T follicular helper cell (primary cell): ENCODE measurements around the gene MDM4.
"Not testable (repeated sequence)": the region's sequence is repeated elsewhere in the genome, so short reads cannot be mapped to it uniquely, and the experiment has no call there.

Experiments used
- DNase-seq: peaks from one replicate; pipeline ENCODE4 v3.0.0-alpha.2; 2020; ENCODE audit warnings: low read depth

The MDM4 gene

DNA sequence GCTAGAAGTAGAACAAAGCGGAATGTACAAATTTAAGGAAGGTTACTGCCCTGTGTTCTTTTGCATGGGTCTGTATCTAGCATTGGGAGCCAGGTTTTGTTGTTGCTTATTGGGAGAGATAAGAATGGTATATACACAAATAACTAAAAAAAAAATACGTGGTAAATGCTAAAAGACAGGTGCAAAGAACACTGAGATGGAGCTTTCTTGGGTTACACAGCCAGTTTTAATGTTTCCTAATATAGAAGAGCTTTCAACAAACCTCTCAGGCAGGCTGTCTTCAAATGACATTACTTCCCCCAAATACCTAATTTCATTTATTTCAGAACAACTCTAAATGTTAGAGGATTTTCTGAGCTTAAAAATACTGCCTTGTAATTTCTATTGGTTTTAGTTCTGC, 1.4 kb upstream of the MDM4 start:
- DNase-seq, result no peak

DNA sequence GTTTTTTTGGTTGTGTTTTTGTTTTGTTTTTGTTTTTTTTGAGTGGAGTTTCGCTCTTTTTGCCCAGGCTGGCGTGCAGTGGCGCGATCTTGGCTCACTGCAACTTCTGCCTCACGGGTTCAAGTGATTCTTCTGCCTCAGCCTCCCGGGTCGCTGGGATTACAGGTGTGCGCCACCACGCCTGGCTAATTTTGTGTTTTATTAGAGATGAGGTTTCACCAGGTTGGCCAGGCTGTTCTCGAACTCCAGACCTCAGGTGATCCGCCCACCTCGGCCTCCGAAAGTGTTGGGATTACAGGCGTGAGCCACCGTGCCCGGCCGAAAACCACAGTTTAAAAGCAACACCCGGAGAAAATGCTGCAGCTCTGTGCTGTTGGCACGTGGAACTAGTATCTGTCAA, 1.2 kb downstream of the MDM4 start:
- DNase-seq, result not testable (repeated sequence)

DNA sequence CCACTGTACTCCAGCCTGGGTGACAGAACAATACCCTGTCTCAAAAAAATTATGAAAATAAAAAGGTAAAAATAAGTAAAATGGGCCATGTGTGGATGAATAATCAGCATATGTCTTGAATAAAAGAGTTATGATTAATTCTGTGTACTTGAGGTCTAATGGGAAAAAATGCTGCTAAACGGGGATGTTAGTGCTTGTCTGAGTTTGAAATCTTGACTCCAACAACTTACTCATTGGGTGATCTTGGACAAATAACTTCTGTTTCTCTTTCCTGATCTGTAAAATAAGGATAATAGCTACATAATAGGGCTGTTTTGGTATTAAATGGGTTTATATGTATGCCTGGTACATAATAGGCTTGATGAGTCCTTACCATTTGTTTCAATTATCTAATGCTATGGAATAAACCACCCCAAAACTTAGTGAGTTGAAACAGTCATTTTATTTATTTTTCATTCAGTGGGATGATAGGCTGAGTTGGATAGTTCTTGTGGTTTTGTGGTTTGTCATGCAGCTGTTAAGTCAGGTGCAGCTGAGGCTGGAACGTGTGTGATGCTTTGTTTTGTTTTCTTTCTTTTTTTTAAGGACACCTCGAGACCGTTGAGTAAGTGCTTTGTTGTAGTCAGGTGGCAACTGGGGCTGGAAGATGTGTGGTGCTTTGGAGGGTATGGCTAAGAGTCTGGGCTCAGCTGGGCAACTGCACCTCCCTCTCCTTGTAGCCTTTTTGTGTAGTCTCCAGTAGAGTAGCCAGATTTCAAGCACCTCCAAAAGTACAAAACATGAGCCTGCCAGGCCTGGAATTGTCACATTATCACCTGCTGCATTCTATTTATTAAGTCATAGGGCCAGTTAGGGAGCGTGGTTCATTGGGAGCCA, 4.9 kb downstream of the MDM4 start:
- peak; percentile 58 for DNase-seq

DNA sequence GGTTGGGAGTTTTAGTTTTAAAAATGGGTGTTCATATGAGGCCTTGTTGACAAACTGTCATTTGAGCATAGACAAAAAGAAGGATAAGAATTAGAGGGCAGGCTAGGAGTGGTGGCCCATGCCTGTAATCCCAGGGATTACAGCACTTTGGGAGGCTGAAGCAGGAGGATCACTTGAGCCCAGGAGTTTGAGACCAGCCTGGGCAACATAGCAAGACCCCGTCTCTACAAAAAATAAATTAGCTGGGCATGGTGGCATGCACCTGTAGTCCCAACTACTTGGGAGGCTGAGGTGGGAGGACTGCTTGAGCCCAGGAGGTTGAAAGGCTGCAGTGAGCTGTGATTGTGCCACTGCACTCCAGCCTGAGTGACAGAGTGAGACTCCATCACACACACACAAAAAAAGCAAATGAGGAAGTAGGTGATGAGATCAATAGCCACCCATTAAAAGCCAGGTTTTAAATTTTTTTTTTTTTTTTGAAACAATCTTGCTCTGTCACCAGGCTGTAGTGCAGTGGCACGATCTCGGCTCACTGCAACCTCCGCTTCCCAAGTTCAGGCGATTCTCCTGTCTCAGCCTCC, 5.8 kb downstream of the MDM4 start:
- DNase-seq, result not testable (repeated sequence)

DNA sequence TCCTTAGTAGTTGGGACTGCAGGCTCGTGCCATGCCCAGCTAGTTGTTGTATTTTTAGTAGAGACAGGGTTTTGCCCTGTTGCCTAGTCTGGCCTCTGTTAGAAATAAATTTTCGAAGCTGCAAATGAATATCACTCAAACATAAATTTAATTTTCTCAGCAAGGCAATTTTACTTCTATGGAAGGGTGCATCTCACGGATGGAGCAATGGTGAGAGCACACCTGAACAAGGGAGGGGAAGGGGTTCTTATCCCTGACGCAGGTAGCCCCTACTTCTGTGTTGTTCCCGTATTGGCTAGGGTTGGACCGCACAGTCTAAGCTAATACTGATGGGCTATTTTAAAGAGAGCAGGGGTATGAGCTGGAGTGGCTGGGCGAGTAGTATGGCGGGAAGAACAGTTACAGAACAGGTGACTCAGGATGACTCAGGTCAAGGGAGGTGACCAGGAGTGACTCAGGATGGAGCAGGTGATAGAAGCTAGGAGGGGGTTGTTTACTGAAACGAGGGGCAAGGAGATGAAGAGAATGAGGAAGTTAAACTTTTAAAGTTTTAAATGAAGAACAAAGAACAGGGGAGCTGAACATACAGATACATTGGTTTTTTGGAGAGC, 7.5 kb downstream of the MDM4 start:
- no peak for DNase-seq

DNA sequence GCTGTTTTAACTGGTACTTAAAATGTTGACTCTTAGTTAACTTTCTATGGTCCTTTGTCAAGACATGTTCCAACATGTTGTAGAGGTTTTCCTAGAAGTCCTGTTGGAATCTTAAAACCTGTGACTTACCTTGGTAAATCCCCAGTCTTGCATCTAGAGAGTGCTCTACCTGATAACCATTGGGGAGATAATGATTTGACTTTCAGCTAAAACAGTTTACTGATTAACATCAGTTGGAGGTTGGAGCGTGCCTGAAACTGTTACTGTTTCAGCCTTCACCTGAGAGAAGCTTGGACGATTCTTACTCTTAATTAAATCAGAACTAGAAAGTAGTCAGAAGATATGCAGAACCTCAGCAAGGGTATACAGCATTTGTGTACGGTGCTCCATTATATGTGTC, 8.8 kb downstream of the MDM4 start:
- DNase-seq, result no peak

DNA sequence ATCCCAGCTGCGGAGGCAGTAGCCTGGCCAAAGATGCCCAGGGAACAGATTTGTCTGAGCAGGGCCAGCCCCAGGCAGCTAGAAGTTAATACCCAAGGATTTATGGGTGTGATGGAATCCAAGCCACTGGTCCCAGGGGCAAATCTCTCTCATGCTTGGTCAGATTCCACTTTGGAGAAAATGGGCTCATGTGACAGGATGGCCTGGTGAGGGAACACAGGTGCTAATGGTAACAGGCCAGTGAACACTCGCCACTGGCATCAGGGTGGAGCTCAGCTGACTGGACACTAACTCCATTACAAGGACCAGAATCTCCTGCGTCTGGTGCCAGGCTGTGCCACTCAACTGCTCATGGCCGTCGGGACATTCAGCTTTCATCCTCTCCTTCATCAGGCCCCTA, 12.0 kb downstream of the MDM4 start:
- DNase-seq, result no peak

DNA sequence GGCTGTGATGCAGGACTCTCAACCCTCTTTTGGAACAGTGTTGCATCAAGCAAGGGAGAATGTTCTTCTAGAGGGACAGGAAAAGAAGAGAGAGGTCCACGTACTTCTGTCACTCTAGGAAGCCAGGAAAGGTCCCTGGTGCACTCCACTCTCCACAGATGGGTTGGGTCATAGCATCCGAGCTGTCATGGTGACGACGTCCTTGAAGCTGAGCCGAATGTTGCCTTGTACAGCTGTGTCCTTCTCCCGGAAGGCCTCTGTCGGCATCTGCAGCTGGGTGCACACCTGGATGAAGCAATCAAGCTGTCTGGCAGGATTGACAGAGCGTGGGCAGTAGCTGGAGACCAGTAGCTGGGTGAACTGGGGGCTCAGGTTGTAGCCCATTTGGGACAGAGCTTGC, 12.5 kb downstream of the MDM4 start:
- DNase-seq, result no peak

DNA sequence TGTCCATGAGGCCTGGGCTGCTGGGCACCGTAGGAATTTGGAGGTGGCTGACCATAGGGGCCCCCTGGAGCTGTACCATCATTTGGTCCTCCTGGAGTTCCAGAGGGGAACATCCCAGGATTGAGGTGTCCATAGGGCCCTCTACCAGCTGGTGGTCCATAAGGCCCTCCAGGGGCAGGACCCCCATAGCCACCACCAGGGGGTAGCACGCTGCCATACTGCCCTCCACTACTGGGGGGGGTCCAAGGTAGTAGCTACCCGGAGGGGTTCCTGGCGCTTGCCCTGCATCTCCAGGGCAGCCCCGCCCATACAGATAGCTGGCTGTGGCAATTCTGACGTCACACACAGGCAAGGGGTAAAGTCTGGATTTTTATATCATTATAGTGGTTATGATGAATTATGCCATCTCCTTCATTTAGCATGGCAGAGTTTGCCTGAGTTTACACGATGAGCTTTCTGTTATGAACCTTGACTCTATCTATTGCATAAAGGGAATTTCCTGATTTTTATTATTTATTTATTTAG, 13.2 kb downstream of the MDM4 start:
- DNase-seq, result no peak

DNA sequence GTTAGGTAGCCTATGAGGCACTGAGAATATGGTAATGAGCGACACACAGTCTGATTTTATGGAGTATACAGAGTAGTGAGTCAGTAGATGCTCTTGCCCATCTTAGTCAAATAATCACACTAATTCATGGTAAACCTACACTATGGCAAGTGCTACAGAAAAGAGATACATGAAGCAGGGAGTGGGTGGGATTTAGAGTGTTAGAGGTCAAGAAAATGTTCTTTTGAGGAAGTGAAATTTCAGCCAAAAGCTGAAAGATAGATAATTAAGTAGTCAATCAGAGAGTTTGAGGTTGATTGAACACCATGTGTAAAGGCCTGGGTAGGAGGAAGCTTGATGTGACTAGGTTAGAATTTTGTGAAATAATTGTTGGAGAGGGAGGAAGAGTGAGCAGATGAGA, 14.7 kb downstream of the MDM4 start:
- DNase-seq, result no peak

DNA sequence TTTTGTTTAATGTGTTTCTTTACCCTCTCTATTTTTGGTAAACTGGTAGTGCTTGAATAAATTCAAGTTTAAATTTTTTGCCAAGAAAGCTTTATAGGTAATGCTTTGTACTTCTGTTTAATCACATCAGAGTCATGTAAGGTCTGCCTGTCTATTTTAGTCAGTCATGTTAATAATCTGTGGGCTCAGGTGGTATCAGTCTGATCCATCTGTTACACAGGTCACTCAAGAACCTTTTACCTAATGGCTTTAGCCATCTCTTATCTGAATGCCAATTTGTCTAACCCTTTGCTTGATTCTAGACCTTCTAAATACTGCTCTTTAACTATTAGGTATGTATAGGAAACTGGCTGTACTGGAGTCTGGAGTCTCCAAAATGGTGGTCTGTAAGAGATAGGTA, 16.6 kb downstream of the MDM4 start:
- DNase-seq, result no peak

DNA sequence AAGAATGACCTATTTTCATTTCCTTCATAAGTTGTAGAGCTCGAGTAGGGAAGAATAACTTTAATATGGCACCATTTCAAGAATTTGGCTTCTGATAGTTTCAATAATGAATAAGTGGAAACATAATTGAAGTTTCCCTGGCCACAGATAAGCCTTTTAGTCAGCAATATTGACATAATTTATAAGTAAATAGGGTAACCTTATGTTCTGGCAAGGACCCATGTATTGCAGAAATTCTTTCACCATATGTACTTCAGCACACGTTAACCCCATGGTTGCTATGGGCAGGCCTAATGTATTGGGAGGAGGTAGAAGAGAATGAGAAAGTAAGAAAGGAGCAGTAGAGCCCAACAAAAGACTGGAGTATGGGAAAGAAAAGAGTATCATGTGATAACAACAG, 25.4 kb downstream of the MDM4 start:
- no peak for DNase-seq

DNA sequence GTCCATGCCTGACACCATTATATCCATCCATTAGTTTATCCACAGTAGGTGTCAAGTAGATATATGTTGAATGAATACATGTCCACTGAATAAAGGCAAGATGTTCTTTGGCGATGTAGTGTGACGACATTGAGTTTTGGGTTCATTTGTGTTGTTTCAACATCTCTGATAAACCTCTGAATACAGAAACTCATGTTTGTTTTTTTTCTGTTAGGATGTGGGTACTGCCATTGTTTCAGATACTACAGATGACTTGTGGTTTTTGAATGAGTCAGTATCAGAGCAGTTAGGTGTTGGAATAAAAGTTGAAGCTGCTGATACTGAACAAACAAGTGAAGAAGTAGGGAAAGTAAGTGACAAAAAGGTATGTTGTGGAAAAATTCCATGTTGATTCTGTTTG, 28.1 kb downstream of the MDM4 start:
- DNase-seq, result no peak

DNA sequence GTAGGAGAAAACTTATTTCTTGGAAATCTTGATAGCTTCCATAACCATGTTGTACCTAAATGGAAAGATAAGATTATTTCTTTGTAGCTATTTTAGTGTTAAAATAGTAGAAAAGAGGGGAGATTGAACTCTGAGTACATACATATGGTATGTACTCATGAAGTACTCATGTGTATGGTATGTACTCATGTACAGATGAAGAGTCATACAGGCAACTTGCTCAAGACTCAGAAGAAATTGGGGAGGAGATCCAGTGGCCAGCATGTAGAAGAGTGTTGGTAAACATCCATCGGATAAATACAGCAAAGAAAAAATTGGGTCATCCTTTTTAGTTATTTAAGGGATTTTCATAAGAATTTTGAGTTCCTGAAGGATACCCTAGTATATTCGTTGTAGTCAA, 29.0 kb downstream of the MDM4 start:
- DNase-seq, result no peak

DNA sequence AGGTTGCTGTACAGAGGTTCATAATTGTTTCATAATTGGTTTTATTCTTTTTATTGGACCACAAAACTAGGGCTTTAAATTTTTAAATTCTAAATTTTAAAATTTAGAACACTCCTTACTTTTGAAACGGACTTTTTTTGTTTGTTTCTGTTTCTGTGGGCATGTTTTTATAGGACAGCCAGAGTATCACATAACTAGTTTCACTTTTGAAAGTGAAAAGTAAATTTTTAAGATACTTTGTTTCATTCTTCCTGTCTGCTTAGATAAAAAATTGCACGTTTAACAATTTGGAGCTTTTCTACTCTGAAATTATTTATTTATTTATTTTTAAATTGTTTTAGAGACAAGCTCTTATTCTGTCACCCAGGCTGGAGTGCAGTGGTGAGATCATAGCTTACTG, 29.7 kb downstream of the MDM4 start:
- DNase-seq, result no peak

DNA sequence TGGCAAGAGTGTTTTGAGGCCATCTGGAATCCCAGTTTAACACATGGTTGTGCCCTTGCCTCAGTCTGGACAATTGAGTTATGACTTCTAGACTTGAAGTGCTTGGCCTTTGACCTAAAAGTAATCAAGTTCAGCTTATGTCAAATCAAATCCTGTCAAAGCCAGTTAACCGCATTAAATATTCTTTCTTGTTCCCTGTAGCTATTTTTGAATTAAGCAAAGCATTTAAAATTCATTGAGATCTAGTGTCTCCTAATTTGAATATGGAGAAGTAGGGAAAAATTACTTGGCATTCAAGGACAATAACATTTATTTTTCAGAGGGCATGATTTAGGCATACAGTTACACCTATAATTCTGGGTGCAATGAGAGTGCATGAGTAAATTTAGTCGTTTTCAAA, 32.1 kb downstream of the MDM4 start:
- no peak for DNase-seq

DNA sequence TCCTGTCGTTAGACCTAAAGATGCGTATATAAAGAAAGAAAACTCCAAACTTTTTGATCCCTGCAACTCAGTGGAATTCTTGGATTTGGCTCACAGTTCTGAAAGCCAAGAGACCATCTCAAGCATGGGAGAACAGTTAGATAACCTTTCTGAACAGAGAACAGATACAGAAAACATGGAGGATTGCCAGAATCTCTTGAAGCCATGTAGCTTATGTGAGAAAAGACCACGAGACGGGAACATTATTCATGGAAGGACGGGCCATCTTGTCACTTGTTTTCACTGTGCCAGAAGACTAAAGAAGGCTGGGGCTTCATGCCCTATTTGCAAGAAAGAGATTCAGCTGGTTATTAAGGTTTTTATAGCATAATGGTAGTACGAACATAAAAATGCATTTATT, 33.1 kb downstream of the MDM4 start:
- DNase-seq, result no peak

DNA sequence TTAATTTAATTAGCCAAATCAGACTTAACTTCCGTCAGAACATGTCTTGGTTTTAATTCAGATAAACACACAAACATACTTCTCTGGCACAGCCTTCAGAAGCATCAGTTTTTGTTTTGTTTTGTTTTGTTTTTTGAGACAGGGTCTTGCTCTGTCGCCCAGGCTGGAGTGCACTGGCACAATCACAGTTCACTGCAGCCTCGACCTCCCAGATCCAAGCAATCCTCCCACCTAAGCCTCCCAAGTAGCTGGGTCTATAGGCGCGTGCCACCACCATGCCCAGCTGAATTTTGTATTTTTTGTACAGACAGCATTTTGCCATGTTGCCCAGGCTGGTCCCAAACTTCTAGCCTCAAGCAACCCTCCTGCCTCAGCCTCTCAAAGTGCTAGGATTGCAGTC, 34.7 kb downstream of the MDM4 start:
- no peak for DNase-seq

DNA sequence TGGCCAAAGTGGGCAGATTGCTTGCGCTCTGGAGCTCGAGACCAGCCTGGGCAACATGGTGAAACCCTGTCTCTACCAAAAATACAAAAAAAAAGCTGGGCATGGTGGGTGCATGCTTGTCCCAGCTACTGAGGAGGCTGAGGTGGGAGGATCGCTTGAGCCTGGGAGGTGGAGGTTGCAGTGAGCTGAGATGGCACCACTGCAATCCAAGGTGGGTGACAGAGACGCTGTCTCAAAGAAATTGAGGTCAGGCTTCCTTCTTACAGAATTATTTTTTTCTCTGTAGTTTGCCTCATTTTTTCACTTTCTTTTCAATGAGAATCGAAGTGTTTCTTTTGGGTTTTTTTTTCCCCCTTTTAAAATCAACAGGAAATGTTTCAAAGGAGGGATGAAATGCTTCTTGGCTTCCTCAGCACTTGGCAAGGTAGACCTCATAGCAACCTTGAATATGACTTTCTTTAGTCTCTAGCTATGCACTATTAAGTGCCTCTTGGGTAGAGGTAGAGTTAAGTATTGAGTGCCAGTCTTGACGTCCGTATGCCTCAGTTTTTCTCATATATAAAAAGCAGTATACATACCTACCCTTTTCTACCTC, 40.3 kb downstream of the MDM4 start:
- DNase-seq, result no peak

DNA sequence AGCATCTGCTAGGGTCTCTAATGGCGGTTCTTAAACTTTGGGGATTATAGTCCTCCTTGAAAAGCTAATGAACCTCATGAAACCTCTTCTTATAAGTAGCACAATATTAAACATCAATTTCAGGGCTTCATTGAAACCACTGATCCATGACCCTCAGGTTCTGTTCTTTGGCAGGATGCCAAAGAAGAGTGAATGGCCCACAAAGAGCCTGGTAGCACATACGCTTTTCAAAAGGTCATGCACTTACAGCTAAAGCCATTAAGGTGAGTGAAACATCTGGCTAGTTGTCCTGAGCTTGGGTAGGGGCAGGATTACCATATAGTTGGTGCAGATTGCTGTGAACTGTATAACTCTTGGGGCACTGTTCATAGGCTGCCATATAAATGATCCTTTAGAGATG, 42.3 kb downstream of the MDM4 start:
- no peak for DNase-seq

DNA sequence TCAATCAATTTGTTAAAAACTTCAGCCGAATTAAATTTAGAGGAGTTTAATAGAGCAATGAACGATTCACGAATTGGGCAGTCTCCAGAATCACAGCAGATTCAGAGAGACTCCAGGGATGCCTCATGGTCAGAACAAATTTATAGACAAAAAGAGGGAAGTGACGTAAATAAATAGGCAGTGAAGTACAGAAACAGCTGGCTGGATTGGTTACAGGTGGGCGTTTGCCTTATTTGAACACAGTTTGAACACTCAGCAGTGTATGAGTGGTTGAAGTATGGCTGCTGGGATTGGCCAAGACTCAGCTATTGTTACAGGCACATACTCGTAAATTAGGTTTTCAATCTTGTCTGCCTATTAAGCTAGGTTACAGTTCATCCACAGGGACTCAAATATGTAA, 43.8 kb downstream of the MDM4 start:
- not testable (repeated sequence) for DNase-seq

DNA sequence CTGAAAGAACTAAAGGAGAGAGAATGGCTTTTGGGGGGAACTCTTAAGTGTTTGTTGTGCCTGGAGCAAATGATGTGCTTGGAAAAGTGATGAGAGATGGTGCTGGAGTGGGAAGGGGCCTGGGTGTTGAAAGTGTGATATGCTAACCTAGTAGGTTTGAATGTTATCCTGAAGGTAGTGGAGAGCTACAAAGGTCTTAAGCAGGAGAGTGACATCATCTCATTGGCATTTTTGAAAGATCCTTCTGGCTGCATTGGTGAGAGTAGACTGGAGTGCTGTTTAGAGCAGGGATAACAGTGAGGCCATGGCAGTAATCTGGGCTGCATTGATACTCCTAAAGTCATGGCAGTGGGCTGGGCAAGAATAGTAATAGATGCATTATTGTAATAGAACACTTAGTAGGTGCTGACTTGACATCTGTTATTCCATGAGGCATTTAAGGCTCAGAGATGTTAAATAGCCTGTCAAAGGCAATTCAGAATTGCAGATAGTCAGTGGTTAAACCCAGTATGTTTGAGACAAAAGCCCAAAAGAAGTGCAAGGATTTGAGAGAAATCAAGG, 44.5 kb downstream of the MDM4 start:
- DNase-seq, result no peak
